Karpas-422 (cell line): Measurements from ENCODE around the gene ARHGAP12. TPM values are rescaled to one million over a fixed set of nuclear protein-coding genes. Genes with fewer than 3 reads are reported as not detected.

ENCODE experiments used
- DNase-seq: peaks from one replicate; pipeline ENCODE4 v3.0.0-alpha.2; 2015
- H2AFZ ChIP-seq: fragments of 200-600 bp; sonication (generic); 2 replicates; pipeline ENCODE4 v1.6.1; 2014; ENCODE audit warnings: antibody characterized with exemption, low read length, mixed read lengths
- H3K27ac ChIP-seq: fragments of 200-600 bp; sonication (generic); 2 replicates; pipeline ENCODE4 v1.5.1; 2014; ENCODE audit warnings: mild to moderate bottlenecking, low read length, moderate library complexity
- H3K27me3 ChIP-seq: fragments of 200-600 bp; sonication (generic); 2 replicates; pipeline ENCODE4 v1.6.1; 2014; ENCODE audit warnings: low read length, mixed read lengths
- H3K36me3 ChIP-seq: fragments of 200-600 bp; sonication (generic); 2 replicates; pipeline ENCODE4 v1.6.1; 2014; ENCODE audit warnings: low read length, mixed read lengths; ENCODE audit not compliant: insufficient read depth
- H3K4me1 ChIP-seq: fragments of 200-600 bp; sonication (generic); 2 replicates; pipeline ENCODE4 v1.6.1; 2014; ENCODE audit warnings: mild to moderate bottlenecking, low read length, mixed read lengths
- H3K4me2 ChIP-seq: fragments of 200-600 bp; sonication (generic); 2 replicates; pipeline ENCODE4 v1.6.1; 2014; ENCODE audit warnings: low read length, low read depth, mild to moderate bottlenecking; ENCODE audit not compliant: poor library complexity, severe bottlenecking
- H3K4me3 ChIP-seq: fragments of 200-600 bp; sonication (generic); 2 replicates; pipeline ENCODE4 v1.5.1; 2014; ENCODE audit warnings: mild to moderate bottlenecking, antibody characterized with exemption, low read length, mixed read lengths
- H3K79me2 ChIP-seq: fragments of 200-600 bp; sonication (generic); 2 replicates; pipeline ENCODE4 v1.6.1; 2014; ENCODE audit warnings: mild to moderate bottlenecking, low read length, mixed read lengths
- H3K9ac ChIP-seq: fragments of 200-600 bp; sonication (generic); 2 replicates; pipeline ENCODE4 v1.6.0; 2014; ENCODE audit warnings: low read length
- H3K9me2 ChIP-seq: fragments of 200-600 bp; sonication (generic), shearing (Covaris generic); replicated peaks from 2 replicates; pipeline ENCODE4 v1.6.0; 2014; ENCODE audit warnings: mild to moderate bottlenecking, low read length, moderate library complexity; ENCODE audit not compliant: insufficient read depth
- H3K9me3 ChIP-seq: fragments of 300-700, 200-600 bp; sonication (generic); 2 replicates; pipeline ENCODE4 v1.6.1; 2014; ENCODE audit warnings: low read length, mixed read lengths
- H4K20me1 ChIP-seq: fragments of 200-600 bp; sonication (generic); 2 replicates; pipeline ENCODE4 v1.6.1; 2014; ENCODE audit warnings: mild to moderate bottlenecking, antibody characterized with exemption, low read length, low read depth; ENCODE audit not compliant: insufficient read depth
- total RNA-seq: library from RNA; depleted of rRNA; stranded (reverse); fragments of >200 nt; shearing (Covaris generic); gene quantifications from 2 replicates; pipeline ENCODE4 v1.2.3, GENCODE V29; 2014; ENCODE audit warnings: low replicate concordance

Gene ARHGAP12
- total RNA-seq, 1 experiment from 2014 or later, result 15.0 TPM

GRCh38 chr10:31963589-31963980 is 35.0 kb upstream of the ARHGAP12 start:
- H3K9me3 ChIP-seq, result no peaks in the 10 kb centered on the region
- no peak for DNase-seq
- no peak overlapping the region for H2AFZ ChIP-seq
- no peaks in the 10 kb centered on the region for H3K9me2 ChIP-seq
- H3K36me3 ChIP-seq, result no peaks in the 10 kb centered on the region
- no peaks in the 10 kb centered on the region for H3K4me1 ChIP-seq
- no peak overlapping the region for H3K9ac ChIP-seq
- no peak overlapping the region for H3K4me2 ChIP-seq
- H3K27ac ChIP-seq, result no peak overlapping the region
- no peak overlapping the region for H3K4me3 ChIP-seq
- H3K79me2 ChIP-seq, result no peaks in the 10 kb centered on the region
- no peaks in the 10 kb centered on the region for H4K20me1 ChIP-seq
- H3K27me3 ChIP-seq, result no peaks in the 10 kb centered on the region

- no peaks in the 10 kb centered on the region for H3K9me2 ChIP-seq
- no peaks in the 10 kb centered on the region for H3K79me2 ChIP-seq
- no peak overlapping the region for H3K4me3 ChIP-seq
- no peaks in the 10 kb centered on the region for H3K27me3 ChIP-seq
- DNase-seq, result no peak
- no peaks in the 10 kb centered on the region for H3K36me3 ChIP-seq
- no peak overlapping the region for H2AFZ ChIP-seq
- no peaks in the 10 kb centered on the region for H3K4me1 ChIP-seq
- H3K27ac ChIP-seq, result no peak overlapping the region
- H3K9ac ChIP-seq, result no peak overlapping the region
- H4K20me1 ChIP-seq, result no peaks in the 10 kb centered on the region
- no peaks in the 10 kb centered on the region for H3K9me3 ChIP-seq
- H3K4me2 ChIP-seq, result no peak overlapping the region
These were observed 34.4 kb upstream of the ARHGAP12 start for GRCh38 chr10:31962826-31963588.

GRCh38 chr10:31961277-31962074 is 32.8 kb upstream of the ARHGAP12 start:
- H3K4me1 ChIP-seq, result no peaks in the 10 kb centered on the region
- H3K4me3 ChIP-seq, result no peak overlapping the region
- no peaks in the 10 kb centered on the region for H3K27me3 ChIP-seq
- H4K20me1 ChIP-seq, result no peaks in the 10 kb centered on the region
- no peaks in the 10 kb centered on the region for H3K79me2 ChIP-seq
- H3K27ac ChIP-seq, result no peak overlapping the region
- no peaks in the 10 kb centered on the region for H3K9me2 ChIP-seq
- H3K4me2 ChIP-seq, result no peak overlapping the region
- no peak for DNase-seq
- H3K9ac ChIP-seq, result no peak overlapping the region
- H3K9me3 ChIP-seq, result no peaks in the 10 kb centered on the region
- no peak overlapping the region for H2AFZ ChIP-seq
- no peaks in the 10 kb centered on the region for H3K36me3 ChIP-seq

- Histone ChIP-seq H3K9me2 (no peaks in the 10 kb centered on the region), H3K79me2 (no peaks in the 10 kb centered on the region), H2AFZ (no peak overlapping the region), H3K4me1 (no peaks in the 10 kb centered on the region), H3K4me2 (no peak overlapping the region), H3K27ac (no peak overlapping the region), H3K4me3 (no peak overlapping the region), H3K9ac (no peak overlapping the region), H4K20me1 (no peaks in the 10 kb centered on the region), H3K27me3 (no peaks in the 10 kb centered on the region), H3K9me3 (no peaks in the 10 kb centered on the region), H3K36me3 (no peaks in the 10 kb centered on the region)
- no peak for DNase-seq
These were observed 31.0 kb upstream of the ARHGAP12 start for GRCh38 chr10:31959461-31960173.

GRCh38 chr10:31958856-31959255 is 30.2 kb upstream of the ARHGAP12 start:
- no peak overlapping the region for H2AFZ ChIP-seq
- no peaks in the 10 kb centered on the region for H3K36me3 ChIP-seq
- DNase-seq, result no peak
- no peak overlapping the region for H3K27ac ChIP-seq
- H3K79me2 ChIP-seq, result no peaks in the 10 kb centered on the region
- H3K9ac ChIP-seq, result no peak overlapping the region
- H3K27me3 ChIP-seq, result no peaks in the 10 kb centered on the region
- H3K9me3 ChIP-seq, result no peaks in the 10 kb centered on the region
- H3K4me2 ChIP-seq, result no peak overlapping the region
- no peaks in the 10 kb centered on the region for H3K9me2 ChIP-seq
- H4K20me1 ChIP-seq, result no peaks in the 10 kb centered on the region
- H3K4me3 ChIP-seq, result no peak overlapping the region
- no peaks in the 10 kb centered on the region for H3K4me1 ChIP-seq

GRCh38 chr10:31956200-31956946 is 27.7 kb upstream of the ARHGAP12 start:
- no peaks in the 10 kb centered on the region for H3K9me3 ChIP-seq
- H3K27me3 ChIP-seq, result no peaks in the 10 kb centered on the region
- no peak overlapping the region for H3K27ac ChIP-seq
- no peak overlapping the region for H3K9ac ChIP-seq
- no peaks in the 10 kb centered on the region for H4K20me1 ChIP-seq
- no peak for DNase-seq
- H3K4me2 ChIP-seq, result no peak overlapping the region
- H3K4me3 ChIP-seq, result no peak overlapping the region
- no peaks in the 10 kb centered on the region for H3K79me2 ChIP-seq
- H3K4me1 ChIP-seq, result peaks cover 4% of the 10 kb centered on the region
- H3K36me3 ChIP-seq, result no peaks in the 10 kb centered on the region
- H3K9me2 ChIP-seq, result no peaks in the 10 kb centered on the region
- no peak overlapping the region for H2AFZ ChIP-seq

GRCh38 chr10:31954410-31955191 is 26.0 kb upstream of the ARHGAP12 start:
- Histone ChIP-seq H3K27me3 (no peaks in the 10 kb centered on the region), H3K4me3 (no peak overlapping the region), H2AFZ (no peak overlapping the region), H3K4me2 (no peak overlapping the region), H3K27ac (no peak overlapping the region), H3K4me1 (peaks cover 4% of the 10 kb centered on the region), H3K9ac (no peak overlapping the region), H3K36me3 (no peaks in the 10 kb centered on the region), H4K20me1 (no peaks in the 10 kb centered on the region), H3K9me3 (no peaks in the 10 kb centered on the region), H3K9me2 (no peaks in the 10 kb centered on the region), H3K79me2 (no peaks in the 10 kb centered on the region)
- DNase-seq, result no peak
